K562 treated with DMSO at 1 percent for 48 hours (cell line): ENCODE measurements around the gene DYNLT4. TPM values are rescaled to one million over a fixed set of nuclear protein-coding genes. Genes with fewer than 3 reads are reported as not detected.

ENCODE experiments used
- total RNA-seq: library from RNA; unstranded; fragments of 300-600 nt; gene quantifications from 2 replicates; pipeline ENCODE4 v1.2.3, GENCODE V29; 2022; ENCODE audit warnings: low replicate concordance; ENCODE audit errors: extremely low read depth

DYNLT4 gene
- not detected in 2 replicates for total RNA-seq

GRCh38 chr1:44806704-44807363, at the start of gene DYNLT4:
DYNLT4 (minus strand) TSS chr1:44807351; CDS start chr1:44806668, 683 bp downstream.

DNA sequence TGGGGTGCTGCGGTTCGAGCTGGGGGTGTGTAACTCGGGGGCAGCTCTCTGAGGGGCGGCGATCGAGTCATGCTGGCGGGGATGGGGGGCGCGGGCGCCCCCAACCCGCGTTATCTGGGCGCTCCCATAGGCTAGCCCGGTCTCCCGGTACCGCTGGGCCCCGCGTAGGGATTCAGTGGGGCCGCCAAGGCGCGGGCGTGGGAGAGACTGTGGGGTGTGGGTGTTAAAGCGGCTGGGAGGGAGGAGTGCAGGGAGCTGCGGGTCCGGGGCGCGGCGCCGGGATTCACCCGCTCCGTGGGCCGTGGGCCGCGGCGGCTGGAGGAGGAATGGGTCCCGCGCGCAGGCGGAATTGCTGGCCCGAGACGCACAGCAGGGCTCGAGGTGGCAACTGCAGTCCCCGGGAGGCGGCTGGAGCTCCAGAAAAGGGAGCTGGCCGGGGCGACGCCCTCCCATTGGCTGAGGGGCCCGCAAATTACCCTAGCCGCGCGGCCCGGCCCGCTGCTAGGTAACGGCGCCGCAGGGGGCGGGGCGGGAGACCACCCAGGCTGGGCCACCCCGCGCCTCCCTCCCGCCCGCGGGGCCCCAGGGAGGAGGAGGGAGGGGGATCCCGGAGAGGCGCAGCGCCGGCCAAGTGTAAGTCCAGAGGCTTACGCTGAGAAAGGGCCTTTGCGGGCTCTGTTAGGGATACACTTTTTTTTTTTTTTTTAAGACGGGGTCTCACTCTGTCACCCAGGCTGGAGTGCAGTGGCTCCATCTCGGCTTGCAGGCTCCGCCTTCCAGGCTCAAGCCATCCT, 35.9 kb upstream of the DYNLT4 start, which contains the start of gene PTCH2:
Gene PTCH2, minus strand, starts transcription at position 392 of the 794 bp plus-strand sequence. Its CDS starts 321 bp downstream, at position 71.

GRCh38 chr1:44808063-44808937, 1.1 kb upstream of the DYNLT4 start, which contains the start of gene BTBD19:
BTBD19 (plus strand) TSS chr1:44808523; CDS start chr1:44808821, 298 bp downstream.

GRCh38 chr1:44799770-44800584, 7.2 kb downstream of the DYNLT4 start, which contains the start of gene PLK3:
PLK3 (plus strand) TSS chr1:44800377; CDS start chr1:44800464, 87 bp downstream.

DNA sequence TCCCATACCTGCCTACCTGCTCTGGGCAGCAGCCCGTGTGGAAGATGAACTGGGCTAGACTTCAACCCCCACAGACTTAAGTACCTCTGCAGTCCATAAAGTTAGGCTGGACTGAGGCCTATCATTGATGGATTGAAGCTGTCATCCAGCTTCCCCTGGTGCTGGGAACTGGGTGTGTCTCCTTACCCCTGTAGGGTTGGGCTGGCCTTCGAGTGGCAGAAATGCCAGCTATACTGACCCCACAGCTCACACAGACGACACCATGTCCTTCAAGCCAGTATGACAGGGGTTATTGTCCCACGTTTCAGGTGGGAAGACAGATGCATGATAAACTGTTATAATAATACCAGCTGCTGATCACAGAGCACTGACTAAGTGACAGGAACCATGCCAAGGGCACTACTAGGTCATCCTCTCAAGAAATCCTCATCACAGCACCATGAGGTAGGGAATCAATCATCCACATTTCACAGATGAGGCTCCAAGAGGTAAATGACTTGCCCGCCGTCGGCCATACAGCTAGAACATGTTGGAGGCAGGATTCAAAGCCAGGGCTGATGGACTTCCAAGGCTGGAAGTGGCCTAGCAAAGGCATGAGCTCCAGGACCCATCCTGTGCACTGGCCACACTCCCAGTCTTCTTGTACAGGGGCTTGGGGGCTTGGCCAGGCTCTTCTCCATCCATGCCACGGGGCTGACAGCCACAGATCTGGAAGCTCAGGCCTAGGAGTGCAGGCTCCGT, 18.9 kb downstream of the DYNLT4 start, which contains the start of gene BEST4:
Gene BEST4, minus strand, starts transcription at position 51 of the 741 bp plus-strand sequence. CDS start 465 bp downstream, outside the sequence.

DNA sequence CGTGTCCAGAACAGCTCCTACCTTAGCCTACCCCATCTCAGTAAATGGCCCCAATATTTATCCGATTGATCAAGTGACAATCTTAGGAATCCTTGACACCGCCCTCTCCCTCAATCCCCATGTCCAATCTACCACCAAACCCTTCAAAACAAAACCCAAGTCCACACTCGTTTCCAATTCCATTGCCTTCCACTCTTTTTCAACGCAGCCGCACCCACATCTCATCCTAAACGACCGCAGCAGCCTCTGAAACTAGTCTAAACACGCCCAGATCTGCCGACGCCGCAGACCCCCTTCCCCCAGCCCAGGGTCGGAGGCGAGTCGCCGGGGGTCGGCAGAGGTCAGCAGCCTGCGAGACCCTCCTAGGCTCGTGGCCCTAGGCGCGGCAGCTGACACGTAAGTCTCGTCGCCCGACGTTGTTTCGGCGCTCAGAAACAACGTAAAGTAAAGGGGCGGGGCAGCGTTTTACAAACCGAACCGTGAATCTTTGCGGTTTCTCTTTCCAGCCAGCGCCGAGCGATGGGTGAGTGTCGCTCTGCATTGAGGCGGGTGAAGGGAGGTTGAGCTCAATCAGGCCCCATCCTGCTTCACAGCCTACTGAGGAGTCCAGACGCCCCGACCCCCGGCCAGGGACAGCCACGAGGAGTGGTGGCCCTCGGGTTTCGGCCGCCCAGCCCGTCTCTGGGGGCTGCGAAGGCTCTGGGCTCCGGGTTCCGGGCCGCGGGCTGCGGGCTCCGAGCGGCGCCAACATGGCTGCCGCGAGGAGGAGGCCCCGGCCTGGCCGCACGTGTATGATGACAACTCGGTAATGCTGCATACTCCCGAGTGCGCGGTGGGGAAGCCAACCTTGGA, 31.8 kb downstream of the DYNLT4 start, which contains the start of gene RPS8:
Gene RPS8, plus strand, starts transcription at position 463 of the 852 bp plus-strand sequence. Its CDS starts 57 bp downstream, at position 520.

Other genes starting within 250 kb of the DYNLT4 start
- not detected in 2 replicates for gene TMEM53, start 132.9 kb downstream of the DYNLT4 start, total RNA-seq
- not detected in 2 replicates for gene ARMH1, start 132.6 kb downstream of the DYNLT4 start, total RNA-seq
- not detected in 2 replicates for gene RNU5D-1, start 76.2 kb downstream of the DYNLT4 start, total RNA-seq
- not detected in 2 replicates for gene KIF2C, start 67.5 kb downstream of the DYNLT4 start, total RNA-seq
- gene RPS8, start 31.8 kb downstream of the DYNLT4 start, total RNA-seq, result 4,012 and 8,491 TPM in 2 replicates
- not detected in 2 replicates for gene BEST4, start 19.2 kb downstream of the DYNLT4 start, total RNA-seq
- gene PLK3, start 7.0 kb downstream of the DYNLT4 start, total RNA-seq, result not detected in 2 replicates
- not detected in 2 replicates for gene BTBD19, start 1.2 kb upstream of the DYNLT4 start, total RNA-seq
- not detected in 2 replicates for gene PTCH2, start 35.9 kb upstream of the DYNLT4 start, total RNA-seq
- gene EIF2B3, start 179.2 kb upstream of the DYNLT4 start, total RNA-seq, result not detected in 2 replicates
- gene HECTD3, start 204.0 kb upstream of the DYNLT4 start, total RNA-seq, result not detected in 2 replicates
- not detected in 2 replicates for gene UROD, start 204.9 kb upstream of the DYNLT4 start, total RNA-seq